Fibroblast of lung (primary cell): ENCODE results near the gene ALDOA. TPM values are rescaled to one million over a fixed set of nuclear protein-coding genes. Genes with fewer than 3 reads are reported as not detected.

ENCODE experiments used
- DNase-seq, 2 donors: peaks; one replicate each; pipeline versions ENCODE4 v3.0.0 to v3.0.0-alpha.2; 2010; ENCODE audit warnings: low read depth in 2 of 2
- H2AFZ ChIP-seq: 2 replicates; pipeline ENCODE4 v1.5.1; 2012; ENCODE audit warnings: low read length, control low read depth, inconsistent platforms
- H3K27ac ChIP-seq: 2 replicates; pipeline ENCODE4 v1.5.1; 2011; ENCODE audit warnings: low read length, control low read depth; ENCODE audit not compliant: insufficient read depth
- H3K27me3 ChIP-seq: 2 replicates; pipeline ENCODE4 v1.5.1; 2011; ENCODE audit warnings: mild to moderate bottlenecking, low read length; ENCODE audit not compliant: control insufficient read depth, insufficient read depth
- H3K36me3 ChIP-seq: 2 replicates; pipeline ENCODE4 v1.5.1; 2011; ENCODE audit warnings: low read length; ENCODE audit not compliant: control insufficient read depth, insufficient read depth
- H3K4me1 ChIP-seq: 2 replicates; pipeline ENCODE4 v1.5.1; 2011; ENCODE audit warnings: low read length; ENCODE audit not compliant: control insufficient read depth, insufficient read depth; ENCODE audit errors: extremely low read depth
- H3K4me2 ChIP-seq: 2 replicates; pipeline ENCODE4 v1.5.1; 2011; ENCODE audit warnings: low read length, control low read depth; ENCODE audit not compliant: insufficient read depth; ENCODE audit errors: extremely low read depth
- H3K4me3 ChIP-seq, 4 experiments: fragments of 200-600 bp in 1 of 4; sonication (generic) in 1 of 4; replicated peaks in 1 of 4; 2 replicates each; pipeline ENCODE4 v1.5.1; 2011 to 2016; ENCODE audit warnings: low read length in 4 of 4, low read depth in 3 of 4, mild to moderate bottlenecking in 3 of 4, control low read depth in 2 of 4, inconsistent platforms in 1 of 4, mixed read lengths in 1 of 4; ENCODE audit not compliant: insufficient read depth in 1 of 4; ENCODE audit errors: control extremely low read depth in 1 of 4
- H3K79me2 ChIP-seq: 2 replicates; pipeline ENCODE4 v1.5.1; 2012; ENCODE audit warnings: mild to moderate bottlenecking, low read length, inconsistent platforms; ENCODE audit not compliant: control insufficient read depth, insufficient read depth
- H3K9ac ChIP-seq: 2 replicates; pipeline ENCODE4 v1.5.1; 2011; ENCODE audit warnings: mild to moderate bottlenecking, low read length, control low read depth; ENCODE audit not compliant: insufficient read depth
- H3K9me3 ChIP-seq: 2 replicates; pipeline ENCODE4 v1.5.1; 2012; ENCODE audit warnings: low read depth, low read length; ENCODE audit not compliant: control insufficient read depth, insufficient read depth
- H4K20me1 ChIP-seq: 2 replicates; pipeline ENCODE4 v1.5.1; 2011; ENCODE audit warnings: low read length; ENCODE audit not compliant: control insufficient read depth, insufficient read depth; ENCODE audit errors: extremely low read depth
- EZH2 ChIP-seq: IDR thresholded peaks from 2 replicates; pipeline ENCODE4 v1.5.1; 2012; ENCODE audit warnings: low read length, control low read depth, mild to moderate bottlenecking; ENCODE audit errors: missing control alignments
- polyA plus RNA-seq, 2 donors: library from polyadenylated mRNA; depleted of rRNA in 1 of 2; stranded (reverse) in 1 of 2; unstranded in 1 of 2; fragments of >200 nt; gene quantifications; 2 replicates each; pipeline ENCODE4 v1.2.1, GENCODE V29; 2011 to 2012; ENCODE audit warnings: missing spikeins in 1 of 2
- total RNA-seq: library from RNA; depleted of rRNA; stranded (reverse); fragments of >200 nt; gene quantifications from 2 replicates; pipeline ENCODE4 v1.2.1, GENCODE V29; 2014
- TF ChIP-seq, protein P1 (sequence below), 2 donors: IDR thresholded peaks in 1 of 2; conservative IDR thresholded peaks in 1 of 2; 1 replicate in 1 of 2; 2 replicates in 1 of 2; pipeline ENCODE4 v1.5.1; 2011 to 2012; ENCODE audit warnings: low read length in 2 of 2, control low read depth in 1 of 2, inconsistent platforms in 1 of 2, low read depth in 1 of 2, mild to moderate bottlenecking in 1 of 2

The ALDOA gene
- total and polyA plus RNA-seq, 2 donors (not counting 1 experiment from before 2014, with no cell fraction given), result 474 to 1,066 TPM

DNA sequence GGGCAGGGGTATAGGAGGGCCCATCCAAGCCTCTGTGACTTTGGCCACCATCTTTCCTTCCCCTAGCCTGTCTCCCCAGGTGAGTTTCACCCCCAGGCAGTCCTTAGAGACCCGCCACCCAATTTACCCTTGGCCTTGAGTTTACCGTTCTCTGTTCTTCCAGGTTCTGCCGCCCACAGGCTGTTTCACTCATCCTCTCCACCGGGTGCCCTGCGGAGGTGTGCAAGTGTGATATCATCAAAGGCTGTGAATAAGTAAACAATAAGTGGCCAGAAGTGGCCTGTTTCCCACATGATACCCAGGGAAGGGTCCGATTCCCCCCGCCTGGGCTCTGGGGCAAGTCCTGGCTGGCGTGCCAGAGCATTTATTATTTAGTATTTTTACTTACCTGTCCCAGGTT lies 19.4 kb upstream of the ALDOA start:
- Histone ChIP-seq H3K4me2 (no peak overlapping the region), H3K4me3 (no peak overlapping the region), H3K79me2 (no peaks in the 10 kb centered on the region), H2AFZ (no peak overlapping the region), H3K4me1 (no peaks in the 10 kb centered on the region), H3K9me3 (no peaks in the 10 kb centered on the region), H3K36me3 (no peaks in the 10 kb centered on the region), H4K20me1 (no peaks in the 10 kb centered on the region), H3K27me3 (no peaks in the 10 kb centered on the region), H3K27ac (no peak overlapping the region), H3K9ac (no peak overlapping the region)
- DNase-seq, result no peak
- TF ChIP-seq EZH2, result no peak
- TF ChIP-seq, protein P1, sequence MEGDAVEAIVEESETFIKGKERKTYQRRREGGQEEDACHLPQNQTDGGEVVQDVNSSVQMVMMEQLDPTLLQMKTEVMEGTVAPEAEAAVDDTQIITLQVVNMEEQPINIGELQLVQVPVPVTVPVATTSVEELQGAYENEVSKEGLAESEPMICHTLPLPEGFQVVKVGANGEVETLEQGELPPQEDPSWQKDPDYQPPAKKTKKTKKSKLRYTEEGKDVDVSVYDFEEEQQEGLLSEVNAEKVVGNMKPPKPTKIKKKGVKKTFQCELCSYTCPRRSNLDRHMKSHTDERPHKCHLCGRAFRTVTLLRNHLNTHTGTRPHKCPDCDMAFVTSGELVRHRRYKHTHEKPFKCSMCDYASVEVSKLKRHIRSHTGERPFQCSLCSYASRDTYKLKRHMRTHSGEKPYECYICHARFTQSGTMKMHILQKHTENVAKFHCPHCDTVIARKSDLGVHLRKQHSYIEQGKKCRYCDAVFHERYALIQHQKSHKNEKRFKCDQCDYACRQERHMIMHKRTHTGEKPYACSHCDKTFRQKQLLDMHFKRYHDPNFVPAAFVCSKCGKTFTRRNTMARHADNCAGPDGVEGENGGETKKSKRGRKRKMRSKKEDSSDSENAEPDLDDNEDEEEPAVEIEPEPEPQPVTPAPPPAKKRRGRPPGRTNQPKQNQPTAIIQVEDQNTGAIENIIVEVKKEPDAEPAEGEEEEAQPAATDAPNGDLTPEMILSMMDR (conservative IDR thresholded peaks at IDR 0.05 in 1 of 2, IDR thresholded peaks at IDR 0.05 in 1 of 2; ENCODE audit: low read depth in 1 of 2, low read length in 2 of 2), result no peak

DNA sequence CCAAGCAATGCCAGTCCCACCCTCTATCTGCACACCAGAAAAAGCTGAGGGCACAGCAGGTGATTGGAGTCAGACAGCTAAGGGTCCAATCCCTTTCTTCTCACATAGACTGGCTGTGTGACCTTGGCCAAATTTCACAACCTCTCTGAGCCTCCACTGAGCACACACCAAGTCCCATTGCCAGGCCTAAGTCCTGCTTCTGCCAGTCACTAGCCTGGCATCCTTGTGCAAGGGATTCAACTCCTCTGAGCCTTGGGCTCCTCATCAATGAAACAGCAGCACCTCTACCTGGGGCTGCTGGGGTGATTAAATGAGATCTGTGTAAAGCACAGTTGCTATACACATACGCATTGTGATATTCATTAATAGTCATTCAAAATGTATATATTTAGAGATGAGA lies 19.0 kb upstream of the ALDOA start:
- DNase-seq, result no peak
- Histone ChIP-seq H3K4me1 (no peaks in the 10 kb centered on the region), H3K4me2 (no peak overlapping the region), H2AFZ (no peak overlapping the region), H3K9me3 (no peaks in the 10 kb centered on the region), H3K36me3 (no peaks in the 10 kb centered on the region), H4K20me1 (no peaks in the 10 kb centered on the region), H3K79me2 (no peaks in the 10 kb centered on the region), H3K9ac (no peak overlapping the region), H3K4me3 (no peak overlapping the region), H3K27ac (no peak overlapping the region), H3K27me3 (no peaks in the 10 kb centered on the region)
- no peak for TF ChIP-seq EZH2
- TF ChIP-seq, protein P1 (conservative IDR thresholded peaks at IDR 0.05 in 1 of 2, IDR thresholded peaks at IDR 0.05 in 1 of 2; ENCODE audit: low read depth in 1 of 2, low read length in 2 of 2), result no peak

DNA sequence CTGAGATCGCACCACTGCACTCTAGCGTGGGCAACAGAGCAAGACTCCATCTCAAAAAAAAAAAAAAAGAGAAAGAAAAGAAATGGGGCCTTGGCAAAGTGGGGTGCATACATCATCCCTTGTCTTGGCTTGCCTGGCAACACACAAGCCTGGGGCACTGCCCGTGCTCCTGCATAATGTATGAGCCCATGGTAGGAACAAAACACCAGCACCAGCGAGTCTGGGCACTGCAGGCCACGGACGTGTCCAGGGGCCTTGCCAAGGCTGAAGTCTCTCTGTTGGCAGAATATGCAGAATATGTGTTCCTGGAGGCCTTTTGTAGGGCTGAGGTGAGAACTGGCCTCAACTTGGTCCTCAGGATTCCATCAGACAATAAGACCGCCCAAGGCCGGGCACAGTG lies 15.7 kb upstream of the ALDOA start:
- H2AFZ ChIP-seq, result no peak overlapping the region
- H3K9me3 ChIP-seq, result no peaks in the 10 kb centered on the region
- H3K27ac ChIP-seq, result no peak overlapping the region
- H4K20me1 ChIP-seq, result no peaks in the 10 kb centered on the region
- no peak overlapping the region for H3K4me3 ChIP-seq
- peaks cover 3% of the 10 kb centered on the region for H3K79me2 ChIP-seq
- DNase-seq, result no peak
- no peaks in the 10 kb centered on the region for H3K27me3 ChIP-seq
- H3K4me2 ChIP-seq, result no peak overlapping the region
- no peak overlapping the region for H3K9ac ChIP-seq
- no peaks in the 10 kb centered on the region for H3K36me3 ChIP-seq
- peaks cover 5% of the 10 kb centered on the region for H3K4me1 ChIP-seq
- TF ChIP-seq, protein P1 (conservative IDR thresholded peaks at IDR 0.05 in 1 of 2, IDR thresholded peaks at IDR 0.05 in 1 of 2; ENCODE audit: low read depth in 1 of 2, low read length in 2 of 2), result no peak
- TF ChIP-seq EZH2, result no peak
